Type B pancreatic cell (in vitro differentiated cells): ENCODE measurements around the gene SIRT2. TPM values are rescaled to one million over a fixed set of nuclear protein-coding genes. Genes with fewer than 3 reads are reported as not detected.
"Not testable (repeated sequence)": the region's sequence is repeated elsewhere in the genome, so short reads cannot be mapped to it uniquely, and the experiment has no call there.

Experiments
- DNase-seq: peaks from one replicate; pipeline ENCODE4 v3.0.0; 2021; ENCODE audit warnings: mixed read lengths; ENCODE audit not compliant: unreplicated experiment; ENCODE audit errors: extremely low spot score
- H3K27ac Mint-ChIP-seq: 2 replicates; pipeline ENCODE4 v1.8.0; 2021; ENCODE audit warnings: mild to moderate bottlenecking, mixed read lengths
- H3K27me3 Mint-ChIP-seq: 2 replicates; pipeline ENCODE4 v1.8.0; 2021; ENCODE audit warnings: mixed read lengths
- H3K36me3 Mint-ChIP-seq: 2 replicates; pipeline ENCODE4 v1.8.0; 2021; ENCODE audit warnings: mixed read lengths
- H3K4me1 Mint-ChIP-seq: one replicate; pipeline ENCODE4 v1.8.0; 2021; ENCODE audit warnings: mixed read lengths; ENCODE audit not compliant: unreplicated experiment
- H3K4me3 Mint-ChIP-seq: 2 replicates; pipeline ENCODE4 v1.8.0; 2021; ENCODE audit warnings: mild to moderate bottlenecking, mixed read lengths
- H3K9me3 Mint-ChIP-seq: 2 replicates; pipeline ENCODE4 v1.8.0; 2021; ENCODE audit warnings: mixed read lengths
- CTCF ChIP-seq: fragments of 200-600 bp; sonication (generic); conservative IDR thresholded peaks from 2 replicates; pipeline ENCODE4 v1.5.0; 2021; ENCODE audit warnings: antibody characterized with exemption, mild to moderate bottlenecking
- total RNA-seq: library from RNA; stranded (reverse); gene quantifications from 2 replicates; pipeline ENCODE4 v1.2.1, GENCODE V29; 2021; ENCODE audit warnings: low replicate concordance

The SIRT2 gene
- total RNA-seq, 1 donor from 2014 or later, result 46.0 TPM

GRCh38 chr19:38942471-38943181 is 43.2 kb upstream of the SIRT2 start:
- Mint-ChIP-seq H3K27ac (no peak overlapping the region), H3K4me1 (peaks cover 9% of the 10 kb centered on the region), H3K36me3 (peaks cover 9% of the 10 kb centered on the region), H3K4me3 (no peak overlapping the region), H3K9me3 (no peaks in the 10 kb centered on the region), H3K27me3 (no peaks in the 10 kb centered on the region)
- DNase-seq, result no peak
- no peak for TF ChIP-seq CTCF

GRCh38 chr19:38941979-38942378 is 42.6 kb upstream of the SIRT2 start:
- Mint-ChIP-seq H3K9me3 (no peaks in the 10 kb centered on the region), H3K4me3 (no peak overlapping the region), H3K36me3 (peaks cover 9% of the 10 kb centered on the region), H3K27me3 (no peaks in the 10 kb centered on the region), H3K27ac (no peak overlapping the region), H3K4me1 (peaks cover 9% of the 10 kb centered on the region)
- DNase-seq, result no peak
- no peak for TF ChIP-seq CTCF

GRCh38 chr19:38941466-38941865 is 42.0 kb upstream of the SIRT2 start:
- not testable (repeated sequence) for H3K27me3 Mint-ChIP-seq, H3K4me1 Mint-ChIP-seq, H3K36me3 Mint-ChIP-seq, H3K9me3 Mint-ChIP-seq, H3K4me3 Mint-ChIP-seq, H3K27ac Mint-ChIP-seq, DNase-seq

GRCh38 chr19:38939957-38940356 is 40.5 kb upstream of the SIRT2 start:
- Mint-ChIP-seq H3K27ac (no peak overlapping the region), H3K4me1 (peaks cover 9% of the 10 kb centered on the region), H3K4me3 (no peak overlapping the region), H3K36me3 (peaks cover 16% of the 10 kb centered on the region), H3K27me3 (no peaks in the 10 kb centered on the region), H3K9me3 (no peaks in the 10 kb centered on the region)
- no peak for TF ChIP-seq CTCF
- no peak for DNase-seq

GRCh38 chr19:38933544-38933943 is 34.1 kb upstream of the SIRT2 start:
- TF ChIP-seq CTCF, result no peak
- Mint-ChIP-seq H3K9me3 (peaks cover 5% of the 10 kb centered on the region), H3K27me3 (no peaks in the 10 kb centered on the region), H3K36me3 (peaks cover 28% of the 10 kb centered on the region), H3K4me1 (peaks cover 18% of the 10 kb centered on the region), H3K4me3 (peak overlapping the region; percentile 20), H3K27ac (no peak overlapping the region)
- no peak for DNase-seq

GRCh38 chr19:38932425-38933179 is 33.2 kb upstream of the SIRT2 start:
- DNase-seq, result no peak
- Mint-ChIP-seq H3K9me3 (peaks cover 5% of the 10 kb centered on the region), H3K4me1 (peaks cover 18% of the 10 kb centered on the region), H3K27ac (peak overlapping the region; percentile 21), H3K4me3 (peak overlapping the region; percentile 62), H3K36me3 (peaks cover 28% of the 10 kb centered on the region), H3K27me3 (no peaks in the 10 kb centered on the region)
- peak; percentile 62 for TF ChIP-seq CTCF
